ENCODE data around the gene TESK2. TPM values are rescaled to one million over a fixed set of nuclear protein-coding genes. Genes with fewer than 3 reads are reported as not detected.

The TESK2 gene
- polyA plus RNA-seq, 1 donor (not counting 4 experiments of a cell fraction or from before 2014, with no cell fraction given) = 2.0 TPM

DNA sequence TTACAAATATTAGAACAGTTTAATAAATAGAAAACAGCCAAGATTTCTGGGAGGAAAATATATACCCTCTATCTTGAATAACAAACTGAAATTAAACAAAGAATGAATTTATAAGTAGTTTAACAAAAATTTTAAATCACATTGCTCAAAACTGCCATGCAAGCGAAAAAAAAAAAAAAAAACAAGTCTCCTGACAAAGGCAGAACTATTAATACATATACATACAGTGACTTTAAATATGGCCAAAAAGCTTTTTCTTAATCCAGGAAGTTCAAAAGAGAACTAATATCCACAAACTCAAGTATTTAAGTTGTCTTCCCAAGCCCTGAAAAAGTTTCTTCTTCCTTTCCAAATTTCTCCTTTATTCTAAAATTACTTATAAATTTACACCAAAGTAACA, 87.2 kb downstream of the TESK2 start:
- Histone ChIP-seq H2AFZ (ENCODE audit: control insufficient read depth, low read length) (no peak overlapping the region), H3K9ac (ENCODE audit: control insufficient read depth, extremely low read depth, insufficient read depth, low read length) (no peak overlapping the region), H3K9me3 (ENCODE audit: control insufficient read depth, low read depth, low read length) (no peaks in the 10 kb centered on the region), H3K27ac (ENCODE audit: control insufficient read depth, insufficient read depth, low read length) (no peak overlapping the region), H3K4me1 (ENCODE audit: control insufficient read depth, extremely low read depth, insufficient read depth, low read length) (peaks cover 8% of the 10 kb centered on the region), H4K20me1 (ENCODE audit: control insufficient read depth, extremely low read depth, insufficient read depth, low read length) (no peaks in the 10 kb centered on the region), H3K4me3 (ENCODE audit: control insufficient read depth in 2 of 3, extremely low read depth in 1 of 3, insufficient read depth in 2 of 3, low read depth in 1 of 3, low read length in 3 of 3) (no peak overlapping the region), H3K79me2 (ENCODE audit: control insufficient read depth, insufficient read depth, low read length) (no peaks in the 10 kb centered on the region), H3K27me3 (ENCODE audit: control insufficient read depth, extremely low read depth, insufficient read depth, low read length) (no peaks in the 10 kb centered on the region), H3K4me2 (ENCODE audit: control insufficient read depth, extremely low read depth, insufficient read depth, low read depth, low read length) (peak overlapping the region; percentile 82), H3K9me1 (ENCODE audit: control insufficient read depth, extremely low read depth, insufficient read depth, low read length) (no peaks in the 10 kb centered on the region), H3K36me3 (ENCODE audit: control insufficient read depth in 2 of 2, extremely low read depth in 1 of 2, insufficient read depth in 2 of 2, low read length in 2 of 2) (no peaks in the 10 kb centered on the region)
- TF ChIP-seq CTCF (optimal IDR thresholded peaks at IDR 0.05 in 1 of 3, IDR thresholded peaks at IDR 0.05 in 1 of 3, conservative IDR thresholded peaks at IDR 0.05 in 1 of 3; ENCODE audit: extremely low read depth in 1 of 3, insufficient read depth in 2 of 3, low read length in 3 of 3) (no peak), EZH2 (IDR thresholded peaks at IDR 0.05; ENCODE audit: low read length) (no peak)
- no peak for DNase-seq (ENCODE audit: low read depth, low spot score)
- FAIRE-seq = no peak
- dilution Hi-C loops (cut with MboI; ENCODE audit: extremely low pct_ligation_motif_present, low sequenced_read_pairs) = no loop called here

GRCh38 chr1:45403298-45403697, 87.7 kb downstream of the TESK2 start:
- peaks cover 8% of the 10 kb centered on the region for H3K4me1 ChIP-seq (ENCODE audit: control insufficient read depth, extremely low read depth, insufficient read depth, low read length)
- TF ChIP-seq CTCF (optimal IDR thresholded peaks at IDR 0.05 in 1 of 3, IDR thresholded peaks at IDR 0.05 in 1 of 3, conservative IDR thresholded peaks at IDR 0.05 in 1 of 3; ENCODE audit: extremely low read depth in 1 of 3, insufficient read depth in 2 of 3, low read length in 3 of 3) (no peak), EZH2 (IDR thresholded peaks at IDR 0.05; ENCODE audit: low read length) (no peak)
- no peak overlapping the region for H3K9ac ChIP-seq (ENCODE audit: control insufficient read depth, extremely low read depth, insufficient read depth, low read length)
- H3K27ac ChIP-seq (ENCODE audit: control insufficient read depth, insufficient read depth, low read length) = peak overlapping the region; percentile 26
- dilution Hi-C loops (cut with MboI; ENCODE audit: extremely low pct_ligation_motif_present, low sequenced_read_pairs) = no loop called here
- H3K4me2 ChIP-seq (ENCODE audit: control insufficient read depth, extremely low read depth, insufficient read depth, low read depth, low read length) = peak overlapping the region; percentile 82
- no peaks in the 10 kb centered on the region for H3K36me3 ChIP-seq (ENCODE audit: control insufficient read depth in 2 of 2, extremely low read depth in 1 of 2, insufficient read depth in 2 of 2, low read length in 2 of 2)
- H4K20me1 ChIP-seq (ENCODE audit: control insufficient read depth, extremely low read depth, insufficient read depth, low read length) = no peaks in the 10 kb centered on the region
- H2AFZ ChIP-seq (ENCODE audit: control insufficient read depth, low read length) = peak overlapping the region; percentile 48
- H3K9me3 ChIP-seq (ENCODE audit: control insufficient read depth, low read depth, low read length) = no peaks in the 10 kb centered on the region
- H3K4me3 ChIP-seq (ENCODE audit: control insufficient read depth in 2 of 3, extremely low read depth in 1 of 3, insufficient read depth in 2 of 3, low read depth in 1 of 3, low read length in 3 of 3) = no peak overlapping the region
- no peak for DNase-seq (ENCODE audit: low read depth, low spot score)
- H3K27me3 ChIP-seq (ENCODE audit: control insufficient read depth, extremely low read depth, insufficient read depth, low read length) = no peaks in the 10 kb centered on the region
- H3K79me2 ChIP-seq (ENCODE audit: control insufficient read depth, insufficient read depth, low read length) = no peaks in the 10 kb centered on the region
- H3K9me1 ChIP-seq (ENCODE audit: control insufficient read depth, extremely low read depth, insufficient read depth, low read length) = no peaks in the 10 kb centered on the region
- FAIRE-seq = peak; percentile 43

Measured in keratinocyte (primary cell).